BE2C (cell line): ENCODE results near the gene HSPB8.

ENCODE experiments used
- DNase-seq: peaks from one replicate; pipeline ENCODE4 v3.0.0-alpha.2; 2020
- H3K27me3 ChIP-seq: fragments of 250-450 bp; sonication (Bioruptor Pico); 2 replicates; pipeline ENCODE4 v1.5.1; 2020; ENCODE audit warnings: mild to moderate bottlenecking
- H3K36me3 ChIP-seq: fragments of 250-450 bp; sonication (Bioruptor Pico); 2 replicates; pipeline ENCODE4 v1.5.1; 2020; ENCODE audit warnings: mild to moderate bottlenecking
- H3K4me1 ChIP-seq: fragments of 250-450 bp; sonication (Bioruptor Pico); 2 replicates; pipeline ENCODE4 v1.5.1; 2020
- H3K4me3 ChIP-seq: 2 replicates; pipeline ENCODE4 v1.5.1; 2011; ENCODE audit warnings: low read depth, low read length
- H3K9me3 ChIP-seq: fragments of 250-450 bp; sonication (Bioruptor Pico); 2 replicates; pipeline ENCODE4 v1.5.1; 2020
- TF ChIP-seq, protein P1 (sequence below): IDR thresholded peaks from 2 replicates; pipeline ENCODE4 v1.5.1; 2012; ENCODE audit warnings: mild to moderate bottlenecking, low read depth, low read length

The HSPB8 gene

DNA sequence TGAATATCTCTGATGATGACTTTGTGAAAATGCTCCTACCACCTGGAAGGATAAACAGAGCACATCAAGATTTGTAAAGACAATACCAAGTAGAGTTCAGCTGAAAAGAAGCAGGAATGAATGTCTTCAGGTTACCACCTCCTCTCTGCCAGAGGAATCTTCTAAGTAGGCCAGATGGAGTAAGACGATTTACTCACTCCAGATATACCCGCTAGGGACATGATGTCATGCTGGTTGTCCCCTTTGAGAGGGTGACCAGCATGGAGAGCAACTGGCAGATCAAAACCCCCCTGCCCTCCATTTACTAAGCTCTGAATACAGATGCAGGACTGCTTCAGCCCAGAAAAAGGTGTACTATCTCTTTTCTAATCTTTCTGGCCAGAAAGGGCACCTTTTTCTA, 39.3 kb upstream of the HSPB8 start:
- H3K4me1 ChIP-seq: no peaks in the 10 kb centered on the region
- no peak for DNase-seq
- no peaks in the 10 kb centered on the region for H3K27me3 ChIP-seq
- TF ChIP-seq, protein P1, sequence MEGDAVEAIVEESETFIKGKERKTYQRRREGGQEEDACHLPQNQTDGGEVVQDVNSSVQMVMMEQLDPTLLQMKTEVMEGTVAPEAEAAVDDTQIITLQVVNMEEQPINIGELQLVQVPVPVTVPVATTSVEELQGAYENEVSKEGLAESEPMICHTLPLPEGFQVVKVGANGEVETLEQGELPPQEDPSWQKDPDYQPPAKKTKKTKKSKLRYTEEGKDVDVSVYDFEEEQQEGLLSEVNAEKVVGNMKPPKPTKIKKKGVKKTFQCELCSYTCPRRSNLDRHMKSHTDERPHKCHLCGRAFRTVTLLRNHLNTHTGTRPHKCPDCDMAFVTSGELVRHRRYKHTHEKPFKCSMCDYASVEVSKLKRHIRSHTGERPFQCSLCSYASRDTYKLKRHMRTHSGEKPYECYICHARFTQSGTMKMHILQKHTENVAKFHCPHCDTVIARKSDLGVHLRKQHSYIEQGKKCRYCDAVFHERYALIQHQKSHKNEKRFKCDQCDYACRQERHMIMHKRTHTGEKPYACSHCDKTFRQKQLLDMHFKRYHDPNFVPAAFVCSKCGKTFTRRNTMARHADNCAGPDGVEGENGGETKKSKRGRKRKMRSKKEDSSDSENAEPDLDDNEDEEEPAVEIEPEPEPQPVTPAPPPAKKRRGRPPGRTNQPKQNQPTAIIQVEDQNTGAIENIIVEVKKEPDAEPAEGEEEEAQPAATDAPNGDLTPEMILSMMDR: no peak
- H3K4me3 ChIP-seq: no peak overlapping the region
- H3K9me3 ChIP-seq: no peaks in the 10 kb centered on the region
- peaks cover 24% of the 10 kb centered on the region for H3K36me3 ChIP-seq

DNA sequence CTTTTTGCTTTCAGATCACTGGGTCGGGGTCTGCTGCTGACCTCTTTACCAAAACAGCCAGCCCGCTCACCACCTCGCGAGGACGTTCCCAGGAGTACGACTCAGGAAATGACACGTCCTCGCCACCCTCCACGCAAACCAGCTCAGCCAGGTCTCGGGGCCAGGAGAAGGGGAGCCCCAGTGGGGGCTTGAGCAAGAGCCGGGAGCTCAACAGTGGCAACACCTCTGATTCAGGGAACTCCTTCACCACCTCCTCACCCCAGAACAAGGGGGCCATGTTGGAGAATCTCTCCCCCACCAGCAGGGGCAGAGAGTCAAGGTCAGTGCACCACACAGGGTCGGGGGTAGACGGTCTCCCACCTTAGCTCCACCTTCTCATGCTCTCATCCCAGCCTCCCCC, 33.4 kb upstream of the HSPB8 start:
- DNase-seq: no peak
- H3K36me3 ChIP-seq: peaks cover 45% of the 10 kb centered on the region
- no peaks in the 10 kb centered on the region for H3K27me3 ChIP-seq
- TF ChIP-seq, protein P1: no peak
- H3K4me1 ChIP-seq: no peaks in the 10 kb centered on the region
- H3K4me3 ChIP-seq: no peak overlapping the region
- no peaks in the 10 kb centered on the region for H3K9me3 ChIP-seq

DNA sequence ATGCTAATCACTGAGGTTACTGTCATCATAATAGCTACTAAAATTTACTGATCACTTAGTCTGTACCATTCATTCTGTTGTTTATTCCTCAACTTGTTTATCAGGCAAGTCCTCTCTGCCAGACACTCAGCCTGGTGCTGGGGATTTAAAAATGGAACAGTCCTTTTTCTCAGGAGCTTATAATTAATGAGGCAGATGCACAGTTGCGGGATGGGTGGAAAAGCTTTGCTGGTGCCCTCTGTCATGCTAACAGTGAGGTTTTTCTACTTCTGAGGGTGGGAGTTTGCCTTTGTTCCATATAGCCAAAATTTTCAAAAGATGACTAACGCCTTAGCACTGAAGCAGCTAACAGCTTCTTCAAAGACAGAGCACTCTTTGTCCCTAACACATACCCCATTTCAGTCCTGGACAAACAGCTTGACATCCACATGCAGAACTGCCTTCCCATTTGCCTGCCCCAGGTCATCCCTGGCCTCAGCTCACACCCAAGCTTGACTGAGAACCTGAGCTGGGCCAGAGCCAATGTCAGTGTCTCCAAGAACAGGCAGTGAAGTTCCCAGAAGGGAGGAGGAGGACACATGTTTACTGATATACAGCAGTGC, 30.8 kb upstream of the HSPB8 start:
- Histone ChIP-seq H3K27me3 (no peaks in the 10 kb centered on the region), H3K9me3 (no peaks in the 10 kb centered on the region; the same call in 1 of the 2 replicates), H3K4me1 (no peaks in the 10 kb centered on the region), H3K4me3 (no peak overlapping the region), H3K36me3 (peaks cover 67% of the 10 kb centered on the region)
- no peak for DNase-seq
- TF ChIP-seq, protein P1: no peak

DNA sequence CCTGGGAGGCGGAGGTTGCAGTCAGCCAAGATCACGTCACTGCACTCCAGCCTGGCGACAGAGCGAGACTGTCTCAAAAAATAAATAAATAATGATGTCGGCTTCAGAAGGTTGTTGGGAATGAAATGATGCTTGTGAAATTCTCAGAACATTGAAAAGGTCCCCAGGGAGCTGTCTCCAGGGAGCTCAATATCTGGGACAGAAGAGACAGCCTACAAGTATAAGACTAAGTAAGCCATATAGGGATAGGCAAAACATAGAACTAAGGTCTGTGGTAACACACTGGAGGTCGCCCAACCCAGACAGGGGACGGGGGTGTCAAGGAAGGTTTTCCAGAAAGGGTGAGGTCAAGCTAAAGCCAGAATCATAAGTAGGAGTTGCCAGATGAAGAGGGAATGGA, 29.5 kb upstream of the HSPB8 start:
- Histone ChIP-seq H3K4me3 (no peak overlapping the region), H3K4me1 (no peaks in the 10 kb centered on the region), H3K9me3 (no peaks in the 10 kb centered on the region; the same call in 1 of the 2 replicates), H3K27me3 (no peaks in the 10 kb centered on the region), H3K36me3 (peaks cover 73% of the 10 kb centered on the region)
- TF ChIP-seq, protein P1: no peak
- no peak for DNase-seq

DNA sequence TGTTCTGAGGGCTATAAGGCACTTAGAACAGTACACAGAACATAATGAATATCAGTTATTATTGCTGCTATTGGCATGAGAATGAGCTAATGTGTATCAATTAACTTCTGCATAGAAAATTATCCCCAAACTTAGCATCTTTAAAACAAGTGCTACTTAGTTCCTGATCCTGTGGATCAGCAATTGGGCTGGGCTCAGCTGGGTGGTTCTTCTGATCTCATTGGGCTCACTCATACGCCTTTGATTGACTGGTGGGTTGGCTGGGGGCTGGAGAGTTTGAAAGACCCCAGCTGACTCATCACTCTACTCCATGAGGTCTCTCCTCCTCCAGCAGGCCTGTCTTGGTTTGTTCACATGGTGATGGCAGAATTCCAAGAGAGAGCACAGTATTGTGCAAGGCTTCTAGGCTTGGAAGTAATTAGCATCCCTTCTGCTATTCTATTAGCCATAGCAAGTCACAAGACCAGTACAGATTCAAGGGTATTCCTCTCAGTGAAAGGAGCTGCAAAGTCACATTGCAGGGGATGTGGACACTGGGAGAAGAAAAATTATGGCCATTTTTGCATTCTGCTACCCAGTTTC, 27.2 kb upstream of the HSPB8 start:
- Histone ChIP-seq H3K4me3 (no peak overlapping the region), H3K27me3 (no peaks in the 10 kb centered on the region), H3K36me3 (peaks cover 66% of the 10 kb centered on the region), H3K9me3 (no peaks in the 10 kb centered on the region; the same call in 1 of the 2 replicates), H3K4me1 (no peaks in the 10 kb centered on the region)
- TF ChIP-seq, protein P1: no peak
- no peak for DNase-seq
